ENCODE measurements around the gene IGHMBP2.

IGHMBP2 gene

DNA sequence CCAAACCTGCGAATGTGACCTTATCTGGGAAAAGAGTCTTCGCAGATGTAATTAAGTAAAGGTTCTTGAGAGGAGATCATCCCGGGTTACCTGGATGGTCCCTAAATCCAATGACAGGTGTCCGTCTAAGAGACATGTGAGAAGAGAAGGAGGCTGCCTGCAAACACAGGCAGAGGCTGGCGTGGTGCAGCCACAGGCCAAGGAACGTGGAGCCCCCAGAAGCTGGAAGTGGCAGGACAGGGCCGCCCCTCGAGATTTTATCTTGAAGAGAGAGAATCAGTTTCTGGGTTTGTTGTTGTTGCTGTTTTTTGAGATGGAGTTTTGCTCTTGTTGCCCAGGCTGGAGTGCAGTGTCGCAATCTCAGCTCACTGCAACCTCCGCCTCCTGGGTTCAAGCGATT, 43.5 kb downstream of the IGHMBP2 start:
- no peak overlapping the region for H3K4me3 ChIP-seq (ENCODE audit: low read depth in 1 of 5, low read length in 5 of 5)
- H3K27ac ChIP-seq (ENCODE audit: low read depth, low read length) = no peak overlapping the region
- H3K9ac ChIP-seq (ENCODE audit: low read length in 5 of 5) = no peak overlapping the region
- H3K4me1 ChIP-seq (ENCODE audit: control insufficient read depth in 5 of 5, insufficient read depth in 5 of 5, low read length in 5 of 5) = peaks cover 0 to 21% (median 12%) of the 10 kb centered on the region in 5 donors
- H3K36me3 ChIP-seq (ENCODE audit: control insufficient read depth in 5 of 5, insufficient read depth in 5 of 5, low read length in 5 of 5) = no peaks in the 10 kb centered on the region
- peaks cover 0 to 3% (median 0%) of the 10 kb centered on the region in 5 donors for H3K27me3 ChIP-seq (ENCODE audit: control insufficient read depth in 5 of 5, insufficient read depth in 4 of 5, low read length in 5 of 5)
- no peaks in the 10 kb centered on the region for H3K9me3 ChIP-seq (ENCODE audit: control insufficient read depth in 5 of 5, low read length in 5 of 5)

DNA sequence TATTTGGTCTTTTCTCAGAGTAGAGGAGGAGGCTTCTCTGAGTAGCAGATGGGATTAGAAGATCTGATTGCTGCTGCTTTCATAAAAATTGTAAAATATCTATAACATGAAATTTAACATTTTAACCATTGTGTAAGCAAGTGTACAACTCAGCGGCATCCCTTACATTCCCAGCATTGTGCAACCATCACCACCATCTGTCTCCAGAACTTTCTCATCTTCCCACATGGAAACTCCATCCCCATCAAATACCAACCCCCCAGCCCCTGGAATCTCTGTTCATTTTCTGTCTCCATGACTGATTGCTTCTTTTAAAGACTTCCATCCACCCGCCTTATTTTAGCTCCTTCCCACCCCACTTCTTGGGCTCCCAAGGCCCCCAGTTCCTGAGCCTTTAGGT, 44.8 kb downstream of the IGHMBP2 start:
- Histone ChIP-seq H3K36me3 (ENCODE audit: control insufficient read depth in 5 of 5, insufficient read depth in 5 of 5, low read length in 5 of 5) (no peaks in the 10 kb centered on the region), H3K27ac (ENCODE audit: low read depth, low read length) (no peak overlapping the region), H3K4me1 (ENCODE audit: control insufficient read depth in 5 of 5, insufficient read depth in 5 of 5, low read length in 5 of 5) (peaks cover 0 to 11% (median 5%) of the 10 kb centered on the region in 5 donors), H3K4me3 (ENCODE audit: low read depth in 1 of 5, low read length in 5 of 5) (no peak overlapping the region), H3K27me3 (ENCODE audit: control insufficient read depth in 5 of 5, insufficient read depth in 4 of 5, low read length in 5 of 5) (peaks cover 0 to 3% (median 0%) of the 10 kb centered on the region in 5 donors), H3K9me3 (ENCODE audit: control insufficient read depth in 5 of 5, low read length in 5 of 5) (no peaks in the 10 kb centered on the region), H3K9ac (ENCODE audit: low read length in 5 of 5) (no peak overlapping the region)

DNA sequence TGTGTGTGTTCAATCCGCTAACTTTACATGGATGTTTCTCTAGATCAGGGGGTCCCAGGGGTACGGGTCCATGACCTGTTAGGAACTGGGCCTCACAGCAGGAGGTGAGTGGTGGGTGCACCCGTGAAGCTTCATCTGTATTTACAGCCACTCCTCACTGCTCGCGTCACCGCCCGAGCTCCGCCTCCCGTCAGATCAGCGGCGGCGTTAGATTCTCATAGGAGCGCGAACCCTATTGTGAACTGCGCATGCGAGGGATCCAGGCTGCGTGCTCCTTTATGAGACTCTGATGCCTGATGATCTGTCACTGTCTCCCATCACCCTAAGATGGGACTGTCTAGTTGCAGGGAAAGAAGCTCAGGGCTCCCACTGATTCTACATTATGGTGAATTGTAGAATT, 45.2 kb downstream of the IGHMBP2 start:
- H3K4me3 ChIP-seq (ENCODE audit: low read depth in 1 of 5, low read length in 5 of 5) = no peak overlapping the region
- no peak overlapping the region for H3K27ac ChIP-seq (ENCODE audit: low read depth, low read length)
- H3K4me1 ChIP-seq (ENCODE audit: control insufficient read depth in 5 of 5, insufficient read depth in 5 of 5, low read length in 5 of 5) = peaks cover 0 to 11% (median 5%) of the 10 kb centered on the region in 5 donors
- no peak overlapping the region for H3K9ac ChIP-seq (ENCODE audit: low read length in 5 of 5)
- no peaks in the 10 kb centered on the region for H3K9me3 ChIP-seq (ENCODE audit: control insufficient read depth in 5 of 5, low read length in 5 of 5)
- no peaks in the 10 kb centered on the region for H3K36me3 ChIP-seq (ENCODE audit: control insufficient read depth in 5 of 5, insufficient read depth in 5 of 5, low read length in 5 of 5)
- H3K27me3 ChIP-seq (ENCODE audit: control insufficient read depth in 5 of 5, insufficient read depth in 4 of 5, low read length in 5 of 5) = peaks cover 0 to 3% (median 0%) of the 10 kb centered on the region in 5 donors

DNA sequence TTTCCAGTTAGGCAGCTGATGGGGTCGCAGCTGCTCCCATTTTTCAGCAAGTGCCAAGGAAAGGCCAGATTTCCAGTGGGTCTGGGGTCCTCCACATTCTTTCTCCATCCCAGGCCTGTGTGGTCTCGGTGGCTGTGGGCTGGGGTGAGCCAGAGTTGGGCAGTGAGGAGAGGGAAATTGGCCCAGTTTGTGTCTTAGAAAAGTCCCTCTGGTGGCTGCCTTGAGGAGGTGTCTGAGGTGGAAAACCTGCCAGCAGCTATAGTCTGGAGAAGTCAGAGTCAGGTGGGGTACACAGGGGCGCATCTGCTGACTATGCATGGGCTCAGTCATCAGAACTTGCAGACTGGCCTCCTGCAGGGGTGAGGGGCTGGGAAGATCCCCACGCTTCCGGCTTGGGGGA, 46.6 kb downstream of the IGHMBP2 start:
- H3K36me3 ChIP-seq (ENCODE audit: control insufficient read depth in 5 of 5, insufficient read depth in 5 of 5, low read length in 5 of 5) = no peaks in the 10 kb centered on the region
- no peaks in the 10 kb centered on the region for H3K9me3 ChIP-seq (ENCODE audit: control insufficient read depth in 5 of 5, low read length in 5 of 5)
- H3K27me3 ChIP-seq (ENCODE audit: control insufficient read depth in 5 of 5, insufficient read depth in 4 of 5, low read length in 5 of 5) = peaks cover 0 to 3% (median 0%) of the 10 kb centered on the region in 5 donors
- no peak overlapping the region for H3K27ac ChIP-seq (ENCODE audit: low read depth, low read length)
- peaks cover 0 to 16% (median 11%) of the 10 kb centered on the region in 5 donors for H3K4me1 ChIP-seq (ENCODE audit: control insufficient read depth in 5 of 5, insufficient read depth in 5 of 5, low read length in 5 of 5)
- H3K4me3 ChIP-seq (ENCODE audit: low read depth in 1 of 5, low read length in 5 of 5) = no peak overlapping the region
- H3K9ac ChIP-seq (ENCODE audit: low read length in 5 of 5) = no peak overlapping the region

DNA sequence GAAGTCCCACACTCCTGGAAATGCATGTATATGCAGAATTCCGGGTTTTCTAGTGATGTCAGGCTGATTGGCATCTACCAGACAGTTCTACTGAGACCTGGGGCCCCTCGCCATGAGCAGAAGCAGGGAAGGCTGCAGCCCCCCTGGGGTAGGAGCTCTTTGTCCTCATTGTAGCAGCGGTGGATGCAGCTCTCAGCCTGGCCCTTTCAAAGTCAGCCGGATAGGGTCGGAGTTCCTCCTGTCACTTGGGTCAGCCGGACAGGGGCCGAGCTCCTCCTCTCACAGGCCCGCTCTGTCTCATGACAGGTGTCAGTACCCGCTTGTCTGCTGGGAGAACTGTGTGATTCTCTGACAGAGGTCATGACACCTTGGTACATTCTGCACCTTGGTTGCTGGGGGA, 47.1 kb downstream of the IGHMBP2 start:
- H3K4me3 ChIP-seq (ENCODE audit: low read depth in 1 of 5, low read length in 5 of 5) = no peak overlapping the region
- H3K9ac ChIP-seq (ENCODE audit: low read length in 5 of 5) = no peak overlapping the region
- H3K4me1 ChIP-seq (ENCODE audit: control insufficient read depth in 5 of 5, insufficient read depth in 5 of 5, low read length in 5 of 5) = peaks cover 0 to 20% (median 15%) of the 10 kb centered on the region in 5 donors
- H3K36me3 ChIP-seq (ENCODE audit: control insufficient read depth in 5 of 5, insufficient read depth in 5 of 5, low read length in 5 of 5) = no peaks in the 10 kb centered on the region
- H3K27me3 ChIP-seq (ENCODE audit: control insufficient read depth in 5 of 5, insufficient read depth in 4 of 5, low read length in 5 of 5) = peaks cover 0 to 3% (median 0%) of the 10 kb centered on the region in 5 donors
- H3K27ac ChIP-seq (ENCODE audit: low read depth, low read length) = no peak overlapping the region
- H3K9me3 ChIP-seq (ENCODE audit: control insufficient read depth in 5 of 5, low read length in 5 of 5) = no peaks in the 10 kb centered on the region

DNA sequence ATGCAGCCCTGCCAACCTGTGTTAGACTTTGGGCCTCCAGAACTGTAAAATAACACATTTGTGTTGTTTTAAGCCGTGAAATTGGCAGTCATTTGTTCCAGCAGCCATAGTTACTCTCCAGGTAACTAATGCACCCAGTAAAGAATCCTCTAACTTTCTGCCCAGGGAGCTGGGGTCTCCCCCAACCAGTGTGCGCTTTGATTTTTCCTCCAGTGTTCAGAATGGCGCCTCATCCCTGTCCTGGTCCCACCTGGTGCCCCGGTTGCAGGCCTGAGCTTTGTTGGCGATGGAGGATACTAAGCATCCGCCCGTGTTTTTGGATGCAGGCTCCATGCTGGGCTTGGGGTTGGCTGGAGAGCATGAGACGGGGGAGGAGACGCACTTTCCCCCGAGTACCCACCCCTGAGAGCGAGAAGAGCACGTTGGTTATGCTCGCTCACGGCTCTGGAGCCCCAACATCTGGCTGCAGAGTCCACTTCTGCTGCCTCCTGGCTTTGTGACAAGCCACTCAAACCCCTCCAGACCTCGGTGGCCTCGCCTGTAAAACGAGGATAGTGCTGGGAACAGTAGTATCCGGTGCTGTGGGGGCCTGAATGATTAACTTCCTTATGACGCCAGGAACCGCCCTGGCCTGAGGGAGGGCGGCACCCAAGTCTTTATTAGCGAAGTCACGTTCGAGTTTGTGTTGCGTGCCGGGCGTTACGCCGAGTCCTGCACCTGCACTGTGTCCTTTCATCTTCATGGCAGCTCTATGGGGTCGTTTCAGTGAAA, 51.3 kb downstream of the IGHMBP2 start:
- no peaks in the 10 kb centered on the region for H3K36me3 ChIP-seq (ENCODE audit: control insufficient read depth in 5 of 5, insufficient read depth in 5 of 5, low read length in 5 of 5)
- peaks cover 0 to 9% (median 6%) of the 10 kb centered on the region in 5 donors for H3K27me3 ChIP-seq (ENCODE audit: control insufficient read depth in 5 of 5, insufficient read depth in 4 of 5, low read length in 5 of 5)
- H3K4me1 ChIP-seq (ENCODE audit: control insufficient read depth in 5 of 5, insufficient read depth in 5 of 5, low read length in 5 of 5) = peaks cover 0 to 11% (median 9%) of the 10 kb centered on the region in 5 donors
- peaks cover 0 to 5% (median 0%) of the 10 kb centered on the region in 5 donors for H3K9me3 ChIP-seq (ENCODE audit: control insufficient read depth in 5 of 5, low read length in 5 of 5)
- H3K27ac ChIP-seq (ENCODE audit: low read depth, low read length) = no peak overlapping the region
- H3K4me3 ChIP-seq (ENCODE audit: low read depth in 1 of 5, low read length in 5 of 5) = peak overlapping the region in 4 of 5 donors; percentile 13 to 40 (median 16)
- H3K9ac ChIP-seq (ENCODE audit: low read length in 5 of 5) = no peak overlapping the region

DNA sequence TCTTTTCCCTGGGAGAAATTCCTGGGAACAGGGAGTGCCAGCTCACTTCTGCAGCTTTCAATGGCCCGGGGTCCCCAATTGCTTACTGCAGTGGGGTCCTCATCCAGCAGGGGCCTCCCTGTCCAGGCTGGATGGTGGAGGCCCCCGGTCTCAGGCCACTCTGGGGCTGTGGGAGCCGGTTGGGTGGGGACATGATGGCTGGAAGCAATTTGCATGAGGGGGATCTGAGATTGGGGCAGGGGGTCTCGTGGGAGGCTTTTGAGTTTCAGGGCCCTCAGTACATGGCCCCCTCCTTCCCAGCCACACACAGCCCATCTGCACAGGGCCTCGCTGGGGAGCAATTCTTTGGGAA, 51.9 kb downstream of the IGHMBP2 start:
- Histone ChIP-seq H3K27ac (ENCODE audit: low read depth, low read length) (no peak overlapping the region), H3K36me3 (ENCODE audit: control insufficient read depth in 5 of 5, insufficient read depth in 5 of 5, low read length in 5 of 5) (no peaks in the 10 kb centered on the region), H3K4me3 (ENCODE audit: low read depth in 1 of 5, low read length in 5 of 5) (peak overlapping the region in 4 of 5 donors; percentile 13 to 40 (median 16)), H3K27me3 (ENCODE audit: control insufficient read depth in 5 of 5, insufficient read depth in 4 of 5, low read length in 5 of 5) (peaks cover 0 to 9% (median 6%) of the 10 kb centered on the region in 5 donors), H3K9me3 (ENCODE audit: control insufficient read depth in 5 of 5, low read length in 5 of 5) (peaks cover 0 to 5% (median 0%) of the 10 kb centered on the region in 5 donors), H3K9ac (ENCODE audit: low read length in 5 of 5) (no peak overlapping the region), H3K4me1 (ENCODE audit: control insufficient read depth in 5 of 5, insufficient read depth in 5 of 5, low read length in 5 of 5) (peaks cover 0 to 11% (median 9%) of the 10 kb centered on the region in 5 donors)

DNA sequence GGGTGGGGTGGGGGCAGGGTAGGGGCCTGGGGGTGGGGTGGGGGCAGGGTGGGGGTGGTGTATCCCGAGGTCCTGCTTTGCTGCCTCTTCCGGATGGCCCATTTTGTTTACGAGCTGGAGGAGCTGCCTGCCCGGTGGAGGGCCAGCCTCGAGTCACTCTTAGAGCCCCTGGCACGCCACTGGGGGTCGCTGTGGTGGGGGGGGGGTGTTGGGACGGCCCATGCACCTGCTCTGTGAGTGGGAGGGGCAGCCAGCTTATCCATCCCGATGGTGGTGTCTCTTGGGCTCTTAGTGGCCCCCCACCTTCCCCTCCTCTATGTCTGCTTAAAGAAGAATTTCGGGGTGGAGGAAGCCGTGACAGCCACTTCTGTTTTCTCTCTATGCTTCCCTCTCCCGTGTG, 52.5 kb downstream of the IGHMBP2 start:
- Histone ChIP-seq H3K9me3 (ENCODE audit: control insufficient read depth in 5 of 5, low read length in 5 of 5) (peaks cover 0 to 5% (median 0%) of the 10 kb centered on the region in 5 donors), H3K4me1 (ENCODE audit: control insufficient read depth in 5 of 5, insufficient read depth in 5 of 5, low read length in 5 of 5) (peaks cover 0 to 11% (median 9%) of the 10 kb centered on the region in 5 donors), H3K9ac (ENCODE audit: low read length in 5 of 5) (no peak overlapping the region), H3K4me3 (ENCODE audit: low read depth in 1 of 5, low read length in 5 of 5) (no peak overlapping the region), H3K27ac (ENCODE audit: low read depth, low read length) (no peak overlapping the region), H3K36me3 (ENCODE audit: control insufficient read depth in 5 of 5, insufficient read depth in 5 of 5, low read length in 5 of 5) (no peaks in the 10 kb centered on the region), H3K27me3 (ENCODE audit: control insufficient read depth in 5 of 5, insufficient read depth in 4 of 5, low read length in 5 of 5) (peaks cover 0 to 9% (median 6%) of the 10 kb centered on the region in 5 donors)

DNA sequence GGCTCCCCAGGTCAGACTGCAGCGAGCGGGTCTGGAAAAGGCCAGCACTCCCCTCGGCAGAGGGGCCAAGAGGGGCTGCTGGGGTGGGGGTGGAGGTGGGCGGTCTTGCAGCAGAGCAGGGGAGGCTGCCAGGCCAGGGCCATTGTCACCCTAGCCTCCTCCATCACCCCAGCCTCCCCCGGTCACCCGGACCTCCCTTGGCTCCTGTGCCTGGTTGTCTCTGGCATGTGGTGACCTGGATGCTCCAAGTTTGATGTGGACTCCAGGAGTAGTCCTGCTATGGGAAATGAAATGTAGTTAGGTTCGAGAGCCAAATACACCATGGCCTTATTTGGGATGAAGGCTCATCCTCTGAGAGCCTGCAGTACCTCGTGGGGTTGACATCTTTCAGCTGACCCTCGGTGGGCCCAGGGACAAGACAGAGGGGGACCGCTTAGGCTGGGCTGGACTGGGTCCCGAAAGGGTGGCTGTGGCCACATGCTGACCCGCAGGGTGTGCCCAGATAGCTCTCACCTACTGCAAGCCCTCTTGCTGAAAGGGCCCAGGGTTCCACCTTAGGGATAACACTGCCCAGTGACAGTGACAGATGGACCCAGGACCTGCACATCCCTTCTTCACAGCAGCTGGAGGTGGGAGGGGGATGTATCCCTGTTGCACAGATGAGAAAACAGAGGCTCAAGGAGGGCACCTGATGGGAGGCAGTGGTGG, 53.0 kb downstream of the IGHMBP2 start:
- Histone ChIP-seq H3K36me3 (ENCODE audit: control insufficient read depth in 5 of 5, insufficient read depth in 5 of 5, low read length in 5 of 5) (no peaks in the 10 kb centered on the region), H3K9ac (ENCODE audit: low read length in 5 of 5) (no peak overlapping the region), H3K27ac (ENCODE audit: low read depth, low read length) (no peak overlapping the region), H3K4me3 (ENCODE audit: low read depth in 1 of 5, low read length in 5 of 5) (no peak overlapping the region), H3K9me3 (ENCODE audit: control insufficient read depth in 5 of 5, low read length in 5 of 5) (peaks cover 0 to 5% (median 0%) of the 10 kb centered on the region in 5 donors), H3K27me3 (ENCODE audit: control insufficient read depth in 5 of 5, insufficient read depth in 4 of 5, low read length in 5 of 5) (peaks cover 0 to 9% (median 6%) of the 10 kb centered on the region in 5 donors), H3K4me1 (ENCODE audit: control insufficient read depth in 5 of 5, insufficient read depth in 5 of 5, low read length in 5 of 5) (peaks cover 0 to 11% (median 9%) of the 10 kb centered on the region in 5 donors)

DNA sequence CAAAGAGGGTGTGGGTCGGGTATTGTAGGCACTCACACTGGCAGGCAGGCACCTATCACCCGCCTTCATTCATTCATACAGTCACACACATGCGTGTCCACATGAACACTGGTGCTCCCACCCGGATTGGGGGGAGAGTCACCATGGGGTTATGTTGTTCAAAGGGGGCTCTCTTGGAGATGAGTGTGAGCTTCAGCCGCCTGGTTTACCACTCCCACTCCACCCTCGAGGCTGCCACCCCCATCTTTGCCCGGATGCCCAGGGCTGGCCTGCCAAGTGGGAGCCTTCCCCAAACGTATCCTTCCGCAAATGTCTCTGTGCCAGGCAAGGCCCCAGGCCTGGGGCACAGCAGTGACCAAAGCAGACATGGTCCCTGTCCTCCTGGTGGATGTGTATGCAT, 54.5 kb downstream of the IGHMBP2 start:
- Histone ChIP-seq H3K9me3 (ENCODE audit: control insufficient read depth in 5 of 5, low read length in 5 of 5) (peaks cover 0 to 5% (median 0%) of the 10 kb centered on the region in 5 donors), H3K4me3 (ENCODE audit: low read depth in 1 of 5, low read length in 5 of 5) (no peak overlapping the region), H3K27me3 (ENCODE audit: control insufficient read depth in 5 of 5, insufficient read depth in 4 of 5, low read length in 5 of 5) (peaks cover 0 to 9% (median 6%) of the 10 kb centered on the region in 5 donors), H3K9ac (ENCODE audit: low read length in 5 of 5) (no peak overlapping the region), H3K36me3 (ENCODE audit: control insufficient read depth in 5 of 5, insufficient read depth in 5 of 5, low read length in 5 of 5) (no peaks in the 10 kb centered on the region), H3K4me1 (ENCODE audit: control insufficient read depth in 5 of 5, insufficient read depth in 5 of 5, low read length in 5 of 5) (peaks cover 0 to 11% (median 9%) of the 10 kb centered on the region in 5 donors), H3K27ac (ENCODE audit: low read depth, low read length) (no peak overlapping the region)
